GM12878 (cell line): ENCODE measurements around the gene NUBP1. TPM values are rescaled to one million over a fixed set of nuclear protein-coding genes. Genes with fewer than 3 reads are reported as not detected.
A peak's percentile ranks its signal among the peaks of the same experiment; 100 is the strongest.

Experiments used
- ASH2L ChIP-seq: fragments of 300-600, 200-600 bp; sonication (generic); IDR thresholded peaks from 2 replicates; pipeline ENCODE4 v1.6.1; 2017; ENCODE audit warnings: low read depth, mild to moderate bottlenecking, borderline replicate concordance
- BMI1 ChIP-seq: fragments of 450-650 bp; IDR thresholded peaks from 2 replicates; pipeline ENCODE4 v1.6.1; 2016; ENCODE audit warnings: mild to moderate bottlenecking, moderate library complexity, borderline replicate concordance
- BRCA1 ChIP-seq: IDR thresholded peaks from 2 replicates; pipeline ENCODE4 v1.6.1; 2011; ENCODE audit warnings: low read depth, low read length, improper control_type of control experiment
- CHD1 ChIP-seq: IDR thresholded peaks from 2 replicates; pipeline ENCODE4 v1.6.1; 2012; ENCODE audit warnings: low read depth, low read length, improper control_type of control experiment
- FOXK2 ChIP-seq: fragments of 450-650 bp; IDR thresholded peaks from 2 replicates; pipeline ENCODE4 v1.6.1; 2017; ENCODE audit warnings: mild to moderate bottlenecking, moderate library complexity
- JUNB ChIP-seq: IDR thresholded peaks from 2 replicates; pipeline ENCODE4 v1.6.1; 2016; ENCODE audit warnings: antibody characterized with exemption, mild to moderate bottlenecking
- KAT2A ChIP-seq: conservative IDR thresholded peaks from 2 replicates; pipeline ENCODE4 v1.6.1; 2011; ENCODE audit warnings: low read depth, low read length; ENCODE audit not compliant: control insufficient read depth
- MTA2 ChIP-seq: fragments of 450-650 bp; IDR thresholded peaks from 2 replicates; pipeline ENCODE4 v1.6.1; 2016; ENCODE audit warnings: low read depth, mild to moderate bottlenecking, moderate library complexity
- NFYB ChIP-seq: IDR thresholded peaks from 2 replicates; pipeline ENCODE4 v1.6.1; 2011; ENCODE audit warnings: low read depth, mild to moderate bottlenecking, low read length, improper control_type of control experiment, moderate library complexity; ENCODE audit not compliant: insufficient read depth
- PAX8 ChIP-seq: fragments of 450-650 bp; IDR thresholded peaks from 2 replicates; pipeline ENCODE4 v1.6.1; 2017; ENCODE audit warnings: mild to moderate bottlenecking, moderate library complexity
- RFX5 ChIP-seq: IDR thresholded peaks from 2 replicates; pipeline ENCODE4 v1.6.1; 2011; ENCODE audit warnings: low read depth, low read length, improper control_type of control experiment
- RUNX3 ChIP-seq: IDR thresholded peaks from 2 replicates; pipeline ENCODE4 v1.6.1; 2012; ENCODE audit warnings: low read length, inconsistent platforms
- SIN3A ChIP-seq: IDR thresholded peaks from 2 replicates; pipeline ENCODE4 v1.6.1; 2012; ENCODE audit warnings: low read depth, low read length, improper control_type of control experiment
- SIX5 ChIP-seq: IDR thresholded peaks from 2 replicates; pipeline ENCODE4 v1.6.1; 2011; ENCODE audit warnings: mild to moderate bottlenecking, low read depth, low read length, moderate library complexity; ENCODE audit not compliant: severe bottlenecking
- SPI1 ChIP-seq: IDR thresholded peaks from 2 replicates; pipeline ENCODE4 v1.6.1; 2011; ENCODE audit warnings: low read depth, mild to moderate bottlenecking, low read length, moderate library complexity, borderline replicate concordance; ENCODE audit not compliant: insufficient read depth
- SREBF1 ChIP-seq: IDR thresholded peaks from 2 replicates; pipeline ENCODE4 v1.6.1; 2012; ENCODE audit warnings: mild to moderate bottlenecking, low read length
- SRF ChIP-seq, 2 experiments: IDR thresholded peaks; 2 replicates each; pipeline ENCODE4 v1.6.1; 2011; ENCODE audit warnings: low read depth in 2 of 2, low read length in 2 of 2, mild to moderate bottlenecking in 1 of 2, moderate library complexity in 1 of 2
- polyA plus RNA-seq, 11 experiments: library from polyadenylated mRNA; depleted of rRNA in 4 of 11; unstranded in 6 of 11; stranded (reverse) in 5 of 11; fragments of >200 nt; fragmentation: Nextera tagmentation in 4 of 11; fragmentation: Illumina TruSeq in 1 of 11; extraction: Ambion mirVana in 4 of 11; extraction: Trizol in 1 of 11; gene quantifications; 1 replicate in 1 of 11; 2 replicates in 10 of 11; pipeline versions ENCODE4 v1.2.1 to v1.2.3, GENCODE V29; 2011 to 2016; ENCODE audit warnings: inconsistent platforms in 2 of 11, missing spikeins in 2 of 11, low read depth in 1 of 11
- total RNA-seq, 4 experiments: library from RNA; depleted of rRNA in 3 of 4; stranded (reverse); fragments of >200 nt in 3 of 4; fragmentation: Illumina TruSeq in 1 of 4; extraction: Trizol in 1 of 4; gene quantifications; 2 replicates each; pipeline versions ENCODE4 v1.2.1 to v1.2.3, GENCODE V29; 2013 to 2021
- TF ChIP-seq, protein P1 (sequence below), 3 experiments: IDR thresholded peaks in 2 of 3; conservative IDR thresholded peaks in 1 of 3; 2 replicates each; pipeline ENCODE4 v1.5.1; 2011; ENCODE audit warnings: low read depth in 3 of 3, low read length in 3 of 3, mild to moderate bottlenecking in 3 of 3, control low read depth in 2 of 3, moderate library complexity in 2 of 3, inconsistent platforms in 1 of 3, mixed read lengths in 1 of 3; ENCODE audit not compliant: control insufficient read depth in 2 of 3, insufficient read depth in 1 of 3; ENCODE audit errors: extremely low read depth in 1 of 3
- TF ChIP-seq, protein P2 (sequence below): fragments of 450-650 bp; IDR thresholded peaks from 2 replicates; pipeline ENCODE4 v1.6.1; 2017; ENCODE audit warnings: mild to moderate bottlenecking, moderate library complexity
- TF ChIP-seq, protein P3 (sequence below): fragments of 450-650 bp; IDR thresholded peaks from 2 replicates; pipeline ENCODE4 v1.6.1; 2017; ENCODE audit warnings: mild to moderate bottlenecking, low read depth, inconsistent platforms; ENCODE audit not compliant: poor library complexity, severe bottlenecking

The NUBP1 gene
- total and polyA plus RNA-seq, 10 of the 15 experiments (the other 5 are each of a cell fraction or from before 2014, with no cell fraction given) = 31.0 to 74.9 (median 58.3) TPM

GRCh38 chr16:10780628-10781027 lies 37.0 kb downstream of the NUBP1 start (continued):
- TF ChIP-seq, protein P1, sequence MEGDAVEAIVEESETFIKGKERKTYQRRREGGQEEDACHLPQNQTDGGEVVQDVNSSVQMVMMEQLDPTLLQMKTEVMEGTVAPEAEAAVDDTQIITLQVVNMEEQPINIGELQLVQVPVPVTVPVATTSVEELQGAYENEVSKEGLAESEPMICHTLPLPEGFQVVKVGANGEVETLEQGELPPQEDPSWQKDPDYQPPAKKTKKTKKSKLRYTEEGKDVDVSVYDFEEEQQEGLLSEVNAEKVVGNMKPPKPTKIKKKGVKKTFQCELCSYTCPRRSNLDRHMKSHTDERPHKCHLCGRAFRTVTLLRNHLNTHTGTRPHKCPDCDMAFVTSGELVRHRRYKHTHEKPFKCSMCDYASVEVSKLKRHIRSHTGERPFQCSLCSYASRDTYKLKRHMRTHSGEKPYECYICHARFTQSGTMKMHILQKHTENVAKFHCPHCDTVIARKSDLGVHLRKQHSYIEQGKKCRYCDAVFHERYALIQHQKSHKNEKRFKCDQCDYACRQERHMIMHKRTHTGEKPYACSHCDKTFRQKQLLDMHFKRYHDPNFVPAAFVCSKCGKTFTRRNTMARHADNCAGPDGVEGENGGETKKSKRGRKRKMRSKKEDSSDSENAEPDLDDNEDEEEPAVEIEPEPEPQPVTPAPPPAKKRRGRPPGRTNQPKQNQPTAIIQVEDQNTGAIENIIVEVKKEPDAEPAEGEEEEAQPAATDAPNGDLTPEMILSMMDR (IDR thresholded peaks at IDR 0.05 in 2 of 3, conservative IDR thresholded peaks at IDR 0.05 in 1 of 3; ENCODE audit: control insufficient read depth in 2 of 3, extremely low read depth in 1 of 3, insufficient read depth in 1 of 3, low read depth in 3 of 3, low read length in 3 of 3) = no peak
- no peak for TF ChIP-seq CHD1
- TF ChIP-seq BMI1 = 0 out of 2 replicates have a peak, but pooled peaks have one; percentile 35
- TF ChIP-seq MTA2 = peak; percentile 69
- no peak for TF ChIP-seq ASH2L
- TF ChIP-seq, protein P2, sequence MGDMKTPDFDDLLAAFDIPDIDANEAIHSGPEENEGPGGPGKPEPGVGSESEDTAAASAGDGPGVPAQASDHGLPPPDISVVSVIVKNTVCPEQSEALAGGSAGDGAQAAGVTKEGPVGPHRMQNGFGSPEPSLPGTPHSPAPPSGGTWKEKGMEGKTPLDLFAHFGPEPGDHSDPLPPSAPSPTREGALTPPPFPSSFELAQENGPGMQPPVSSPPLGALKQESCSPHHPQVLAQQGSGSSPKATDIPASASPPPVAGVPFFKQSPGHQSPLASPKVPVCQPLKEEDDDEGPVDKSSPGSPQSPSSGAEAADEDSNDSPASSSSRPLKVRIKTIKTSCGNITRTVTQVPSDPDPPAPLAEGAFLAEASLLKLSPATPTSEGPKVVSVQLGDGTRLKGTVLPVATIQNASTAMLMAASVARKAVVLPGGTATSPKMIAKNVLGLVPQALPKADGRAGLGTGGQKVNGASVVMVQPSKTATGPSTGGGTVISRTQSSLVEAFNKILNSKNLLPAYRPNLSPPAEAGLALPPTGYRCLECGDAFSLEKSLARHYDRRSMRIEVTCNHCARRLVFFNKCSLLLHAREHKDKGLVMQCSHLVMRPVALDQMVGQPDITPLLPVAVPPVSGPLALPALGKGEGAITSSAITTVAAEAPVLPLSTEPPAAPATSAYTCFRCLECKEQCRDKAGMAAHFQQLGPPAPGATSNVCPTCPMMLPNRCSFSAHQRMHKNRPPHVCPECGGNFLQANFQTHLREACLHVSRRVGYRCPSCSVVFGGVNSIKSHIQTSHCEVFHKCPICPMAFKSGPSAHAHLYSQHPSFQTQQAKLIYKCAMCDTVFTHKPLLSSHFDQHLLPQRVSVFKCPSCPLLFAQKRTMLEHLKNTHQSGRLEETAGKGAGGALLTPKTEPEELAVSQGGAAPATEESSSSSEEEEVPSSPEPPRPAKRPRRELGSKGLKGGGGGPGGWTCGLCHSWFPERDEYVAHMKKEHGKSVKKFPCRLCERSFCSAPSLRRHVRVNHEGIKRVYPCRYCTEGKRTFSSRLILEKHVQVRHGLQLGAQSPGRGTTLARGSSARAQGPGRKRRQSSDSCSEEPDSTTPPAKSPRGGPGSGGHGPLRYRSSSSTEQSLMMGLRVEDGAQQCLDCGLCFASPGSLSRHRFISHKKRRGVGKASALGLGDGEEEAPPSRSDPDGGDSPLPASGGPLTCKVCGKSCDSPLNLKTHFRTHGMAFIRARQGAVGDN = peak; percentile 82
- TF ChIP-seq NFYB = no peak
- no peak for TF ChIP-seq PAX8
- no peak for TF ChIP-seq SRF (IDR thresholded peaks at IDR 0.05; ENCODE audit: low read depth in 2 of 2, low read length in 2 of 2)
- TF ChIP-seq KAT2A = no peak
- no peak for TF ChIP-seq SIN3A
- peak; percentile 98 for TF ChIP-seq RUNX3
- TF ChIP-seq SIX5 = no peak
- no peak for TF ChIP-seq RFX5
- TF ChIP-seq JUNB = peak; percentile 45; the same call in 1 of the 2 replicates
- no peak for TF ChIP-seq SREBF1
- TF ChIP-seq, protein P3, sequence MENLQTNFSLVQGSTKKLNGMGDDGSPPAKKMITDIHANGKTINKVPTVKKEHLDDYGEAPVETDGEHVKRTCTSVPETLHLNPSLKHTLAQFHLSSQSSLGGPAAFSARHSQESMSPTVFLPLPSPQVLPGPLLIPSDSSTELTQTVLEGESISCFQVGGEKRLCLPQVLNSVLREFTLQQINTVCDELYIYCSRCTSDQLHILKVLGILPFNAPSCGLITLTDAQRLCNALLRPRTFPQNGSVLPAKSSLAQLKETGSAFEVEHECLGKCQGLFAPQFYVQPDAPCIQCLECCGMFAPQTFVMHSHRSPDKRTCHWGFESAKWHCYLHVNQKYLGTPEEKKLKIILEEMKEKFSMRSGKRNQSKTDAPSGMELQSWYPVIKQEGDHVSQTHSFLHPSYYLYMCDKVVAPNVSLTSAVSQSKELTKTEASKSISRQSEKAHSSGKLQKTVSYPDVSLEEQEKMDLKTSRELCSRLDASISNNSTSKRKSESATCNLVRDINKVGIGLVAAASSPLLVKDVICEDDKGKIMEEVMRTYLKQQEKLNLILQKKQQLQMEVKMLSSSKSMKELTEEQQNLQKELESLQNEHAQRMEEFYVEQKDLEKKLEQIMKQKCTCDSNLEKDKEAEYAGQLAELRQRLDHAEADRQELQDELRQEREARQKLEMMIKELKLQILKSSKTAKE = peak; percentile 75
- TF ChIP-seq FOXK2 = no peak
- no peak for TF ChIP-seq SPI1
- no peak for TF ChIP-seq BRCA1
